ENCODE measurements around the gene DPP6. TPM values are rescaled to one million over a fixed set of nuclear protein-coding genes. Genes with fewer than 3 reads are reported as not detected.

DPP6 gene
- total RNA-seq, 1 donor from 2014 or later, result not detected

DNA sequence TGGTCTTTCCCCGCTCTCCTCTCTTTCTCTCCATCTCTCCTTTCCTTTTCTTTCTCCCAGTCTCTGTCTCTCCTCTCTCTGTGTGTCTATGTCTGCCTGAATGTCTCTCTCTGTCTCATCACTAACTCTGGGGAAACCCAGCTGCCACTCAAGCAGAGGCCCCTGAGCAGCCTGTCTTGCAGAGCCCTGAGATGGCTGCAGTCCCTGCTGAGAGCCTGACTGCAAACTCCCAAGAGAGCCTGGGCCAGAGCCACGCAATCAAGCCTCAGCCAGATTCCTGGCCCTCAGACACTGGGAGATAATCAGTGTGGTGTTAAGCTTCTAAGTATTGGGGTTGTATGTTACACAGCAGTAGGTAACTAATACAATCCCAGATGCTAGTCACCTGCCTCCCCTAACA is 859.2 kb downstream of the DPP6 start:
- TF ChIP-seq, protein P1, sequence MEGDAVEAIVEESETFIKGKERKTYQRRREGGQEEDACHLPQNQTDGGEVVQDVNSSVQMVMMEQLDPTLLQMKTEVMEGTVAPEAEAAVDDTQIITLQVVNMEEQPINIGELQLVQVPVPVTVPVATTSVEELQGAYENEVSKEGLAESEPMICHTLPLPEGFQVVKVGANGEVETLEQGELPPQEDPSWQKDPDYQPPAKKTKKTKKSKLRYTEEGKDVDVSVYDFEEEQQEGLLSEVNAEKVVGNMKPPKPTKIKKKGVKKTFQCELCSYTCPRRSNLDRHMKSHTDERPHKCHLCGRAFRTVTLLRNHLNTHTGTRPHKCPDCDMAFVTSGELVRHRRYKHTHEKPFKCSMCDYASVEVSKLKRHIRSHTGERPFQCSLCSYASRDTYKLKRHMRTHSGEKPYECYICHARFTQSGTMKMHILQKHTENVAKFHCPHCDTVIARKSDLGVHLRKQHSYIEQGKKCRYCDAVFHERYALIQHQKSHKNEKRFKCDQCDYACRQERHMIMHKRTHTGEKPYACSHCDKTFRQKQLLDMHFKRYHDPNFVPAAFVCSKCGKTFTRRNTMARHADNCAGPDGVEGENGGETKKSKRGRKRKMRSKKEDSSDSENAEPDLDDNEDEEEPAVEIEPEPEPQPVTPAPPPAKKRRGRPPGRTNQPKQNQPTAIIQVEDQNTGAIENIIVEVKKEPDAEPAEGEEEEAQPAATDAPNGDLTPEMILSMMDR (IDR thresholded peaks at IDR 0.05; ENCODE audit: partially characterized antibody, unreplicated experiment), result no peak
- Mint-ChIP-seq H3K36me3 (ENCODE audit: unreplicated experiment) (peaks cover 13% of the 10 kb centered on the region), H3K27me3 (ENCODE audit: unreplicated experiment) (peaks cover 9% of the 10 kb centered on the region), H3K4me3 (ENCODE audit: unreplicated experiment) (no peak overlapping the region), H3K4me1 (ENCODE audit: low read depth, unreplicated experiment) (no peaks in the 10 kb centered on the region), H3K9me3 (ENCODE audit: unreplicated experiment) (peaks cover 24% of the 10 kb centered on the region), H3K27ac (ENCODE audit: unreplicated experiment) (no peak overlapping the region)
- no peak for DNase-seq

DNA sequence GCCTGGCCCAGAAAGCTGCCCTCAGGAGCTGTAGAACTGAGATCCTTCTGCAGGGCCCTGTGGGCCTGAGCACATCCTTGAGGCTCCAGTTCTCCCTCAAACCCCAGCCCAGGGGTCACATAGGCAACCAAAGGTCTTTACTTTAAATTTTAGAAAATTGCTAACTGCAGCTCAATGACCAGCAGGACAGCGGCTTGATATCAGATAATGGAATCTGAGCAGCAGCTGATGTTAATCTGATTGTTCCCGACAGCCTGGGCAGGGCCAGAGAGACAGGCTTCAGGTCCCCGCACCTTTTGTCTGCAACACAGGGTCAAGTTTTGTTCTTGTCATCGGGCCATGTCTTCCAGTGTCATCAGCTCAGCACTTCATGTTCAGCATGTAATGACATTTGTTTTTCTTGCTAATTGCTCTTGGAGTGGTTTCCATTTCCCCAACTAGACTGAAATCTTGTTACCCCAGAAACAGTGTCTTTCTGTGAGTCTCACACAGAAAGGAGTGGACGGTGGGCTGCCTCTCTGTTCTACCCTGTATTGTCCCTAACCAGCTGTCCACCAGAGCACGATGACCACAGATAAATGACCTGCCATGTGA is 859.8 kb downstream of the DPP6 start:
- Mint-ChIP-seq H3K4me1 (ENCODE audit: low read depth, unreplicated experiment) (no peaks in the 10 kb centered on the region), H3K4me3 (ENCODE audit: unreplicated experiment) (no peak overlapping the region), H3K36me3 (ENCODE audit: unreplicated experiment) (peaks cover 13% of the 10 kb centered on the region), H3K27ac (ENCODE audit: unreplicated experiment) (no peak overlapping the region), H3K27me3 (ENCODE audit: unreplicated experiment) (peaks cover 9% of the 10 kb centered on the region), H3K9me3 (ENCODE audit: unreplicated experiment) (peaks cover 24% of the 10 kb centered on the region)
- TF ChIP-seq, protein P1 (IDR thresholded peaks at IDR 0.05; ENCODE audit: partially characterized antibody, unreplicated experiment), result no peak
- DNase-seq, result no peak

DNA sequence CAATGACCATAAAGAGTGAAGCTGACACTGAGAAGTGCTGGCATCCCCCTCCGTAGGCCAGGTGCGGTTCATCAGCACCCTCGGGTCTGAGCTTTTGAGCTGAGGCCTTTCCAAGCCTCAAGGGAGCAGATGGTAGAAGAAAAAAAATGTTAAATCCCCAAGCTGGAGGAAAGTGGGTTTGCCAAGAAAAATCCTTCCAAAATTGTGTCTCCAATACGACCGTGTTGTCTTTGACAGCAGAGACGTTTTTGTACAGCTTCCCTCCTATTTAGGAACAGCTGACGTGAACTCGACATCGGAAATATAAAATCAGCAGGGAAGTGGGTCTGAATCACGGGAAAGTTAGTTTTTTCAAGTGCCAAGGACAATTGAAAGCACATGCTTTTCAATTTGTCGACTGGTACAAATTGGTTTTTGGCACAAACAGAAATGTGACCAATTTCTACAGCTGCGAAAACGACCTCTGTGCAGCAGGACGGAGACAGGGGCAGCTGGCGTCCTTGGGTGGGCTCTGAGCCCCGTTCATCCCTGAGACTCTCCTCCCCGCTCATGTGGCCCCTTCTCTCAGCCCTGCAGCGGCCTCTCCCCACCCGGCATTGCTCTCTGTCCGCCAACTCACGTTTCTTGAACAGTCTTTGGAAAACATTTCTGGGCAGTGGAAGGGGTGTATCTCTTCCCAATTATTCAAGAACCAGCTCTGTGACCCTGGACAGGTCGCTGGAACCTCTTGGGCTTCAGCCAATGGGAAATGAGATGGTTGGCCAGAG is 860.9 kb downstream of the DPP6 start:
- Mint-ChIP-seq H3K27ac (ENCODE audit: unreplicated experiment) (no peak overlapping the region), H3K9me3 (ENCODE audit: unreplicated experiment) (peaks cover 19% of the 10 kb centered on the region), H3K27me3 (ENCODE audit: unreplicated experiment) (peaks cover 6% of the 10 kb centered on the region), H3K36me3 (ENCODE audit: unreplicated experiment) (peaks cover 13% of the 10 kb centered on the region), H3K4me3 (ENCODE audit: unreplicated experiment) (no peak overlapping the region), H3K4me1 (ENCODE audit: low read depth, unreplicated experiment) (no peaks in the 10 kb centered on the region)
- no peak for DNase-seq
- TF ChIP-seq, protein P1 (IDR thresholded peaks at IDR 0.05; ENCODE audit: partially characterized antibody, unreplicated experiment), result no peak

DNA sequence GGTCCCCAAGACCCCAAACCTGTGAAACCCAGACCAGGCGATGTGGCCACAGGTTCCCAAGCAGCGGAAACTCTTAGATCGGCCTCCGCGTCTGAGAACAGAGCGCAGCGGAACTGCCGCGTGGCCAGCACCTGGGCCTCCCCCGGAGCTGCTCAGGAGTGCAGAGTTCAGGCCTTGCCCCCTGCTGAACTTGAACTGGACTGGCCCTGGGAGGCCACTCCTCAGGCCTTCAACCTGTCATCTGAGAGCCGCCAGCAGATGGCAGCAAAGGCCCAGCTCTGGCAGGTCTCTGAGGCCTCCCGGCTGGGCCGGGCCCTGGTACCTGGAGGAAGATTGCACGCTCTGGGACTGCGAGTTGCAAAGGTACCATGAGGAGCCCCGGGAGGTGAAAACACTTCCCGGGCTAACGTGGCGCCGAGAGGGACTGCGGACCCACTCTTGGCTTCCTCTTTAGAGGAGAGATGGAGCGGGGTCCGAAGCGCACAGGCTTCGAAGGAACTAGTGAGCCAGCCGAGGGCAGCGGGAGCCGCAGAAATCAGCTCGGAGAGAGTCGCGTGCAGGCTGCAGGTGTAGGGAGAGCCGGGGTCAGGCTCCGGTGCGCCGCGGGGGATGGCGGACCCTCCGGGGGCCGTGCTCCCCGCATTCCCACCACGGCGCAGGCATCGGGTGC is 861.6 kb downstream of the DPP6 start:
- H3K4me1 Mint-ChIP-seq (ENCODE audit: low read depth, unreplicated experiment), result no peaks in the 10 kb centered on the region
- no peak overlapping the region for H3K27ac Mint-ChIP-seq (ENCODE audit: unreplicated experiment)
- peaks cover 10% of the 10 kb centered on the region for H3K36me3 Mint-ChIP-seq (ENCODE audit: unreplicated experiment)
- H3K4me3 Mint-ChIP-seq (ENCODE audit: unreplicated experiment), result peak overlapping the region; percentile 72
- H3K9me3 Mint-ChIP-seq (ENCODE audit: unreplicated experiment), result peaks cover 14% of the 10 kb centered on the region
- H3K27me3 Mint-ChIP-seq (ENCODE audit: unreplicated experiment), result peaks cover 3% of the 10 kb centered on the region
- TF ChIP-seq, protein P1 (IDR thresholded peaks at IDR 0.05; ENCODE audit: partially characterized antibody, unreplicated experiment), result peak; percentile 87
- DNase-seq, result peak; percentile 97

All from glutamatergic neuron (in vitro differentiated cells).